SK-N-SH (cell line): ENCODE data around the gene TMED8. TPM values are rescaled to one million over a fixed set of nuclear protein-coding genes. Genes with fewer than 3 reads are reported as not detected.

Experiments used
- CTCF ChIA-PET: fragments of 300-600, 350-600 bp; formaldehyde crosslinking; extraction: SDS; loops from one replicate; lab custom pipeline; 2021; lab: Yijun Ruan, JAX
- POLR2A ChIA-PET: fragments of 350-600 bp; sonication (Branson Sonifier 250); formaldehyde crosslinking; extraction: SDS; loops from one replicate; lab custom pipeline; 2020; ENCODE audit warnings: antibody characterized with exemption, inconsistent platforms; lab: Yijun Ruan, JAX
- DNase-seq: peaks from one replicate; pipeline ENCODE4 v3.0.0; 2012
- H2AFZ ChIP-seq: fragments of 200-600 bp; sonication (generic); 2 replicates; pipeline ENCODE4 v1.8.1; 2016; ENCODE audit warnings: antibody characterized with exemption, mild to moderate bottlenecking, low read depth
- H3F3A ChIP-seq: fragments of 200-600 bp; sonication (generic); replicated peaks from 2 replicates; pipeline ENCODE3; 2016; ENCODE audit warnings: antibody characterized with exemption, mild to moderate bottlenecking; ENCODE audit not compliant: insufficient read depth
- H3K27ac ChIP-seq, 2 experiments: fragments of 200-500 bp in 1 of 2; fragments of 200-600 bp in 1 of 2; sonication (Bioruptor generic) in 1 of 2; sonication (generic), shearing (Covaris generic) in 1 of 2; 2 replicates each; pipeline versions ENCODE4 v1.5.1 to v1.6.1; 2014 to 2016; ENCODE audit warnings: low read depth in 2 of 2, inconsistent platforms in 1 of 2, low read length in 1 of 2, mild to moderate bottlenecking in 1 of 2, mixed read lengths in 1 of 2
- H3K27me3 ChIP-seq: fragments of 200-600 bp; sonication (generic), shearing (Covaris generic); 2 replicates; pipeline ENCODE4 v1.6.1; 2016; ENCODE audit warnings: mixed run types; ENCODE audit not compliant: insufficient read depth
- H3K36me3 ChIP-seq, 2 experiments: fragments of 200-500 bp in 1 of 2; fragments of 200-600 bp in 1 of 2; sonication (Bioruptor generic) in 1 of 2; sonication (generic) in 1 of 2; replicated peaks in 1 of 2; 2 replicates each; pipeline versions ENCODE3 to v1.5.1; 2014 to 2016; ENCODE audit warnings: low read length in 1 of 2, mild to moderate bottlenecking in 1 of 2; ENCODE audit not compliant: insufficient read depth in 2 of 2, control insufficient read depth in 1 of 2
- H3K4me1 ChIP-seq, 2 experiments: fragments of 200-500 bp in 1 of 2; fragments of 200-600 bp in 1 of 2; sonication (Bioruptor generic) in 1 of 2; sonication (generic), shearing (Covaris generic) in 1 of 2; 2 replicates each; pipeline versions ENCODE4 v1.5.1 to v1.6.1; 2014 to 2016; ENCODE audit warnings: low read depth in 1 of 2, low read length in 1 of 2, mixed run types in 1 of 2; ENCODE audit not compliant: insufficient read depth in 2 of 2, control insufficient read depth in 1 of 2
- H3K4me2 ChIP-seq: fragments of 200-600 bp; sonication (generic), shearing (Covaris generic); 2 replicates; pipeline ENCODE4 v1.6.1; 2017; ENCODE audit warnings: mixed run types
- H3K4me3 ChIP-seq, 2 experiments: fragments of 200-500 bp in 1 of 2; fragments of 200-600 bp in 1 of 2; sonication (Bioruptor generic) in 1 of 2; sonication (generic), shearing (Covaris generic) in 1 of 2; 2 replicates each; pipeline versions ENCODE4 v1.5.1 to v1.8.1; 2014 to 2016; ENCODE audit warnings: low read depth in 2 of 2, inconsistent platforms in 1 of 2, low read length in 1 of 2, mild to moderate bottlenecking in 1 of 2, mixed read lengths in 1 of 2, moderate library complexity in 1 of 2
- H3K79me2 ChIP-seq: fragments of 200-600 bp; sonication (generic); 2 replicates; pipeline ENCODE4 v1.8.1; 2017; ENCODE audit warnings: mild to moderate bottlenecking; ENCODE audit not compliant: insufficient read depth
- H3K9ac ChIP-seq: fragments of 200-600 bp; sonication (generic); 2 replicates; pipeline ENCODE4 v1.6.1; 2017; ENCODE audit warnings: mixed run types
- H3K9me2 ChIP-seq: fragments of 200-600 bp; sonication (generic); 2 replicates; pipeline ENCODE4 v1.6.1; 2017; ENCODE audit warnings: mixed run types
- H3K9me3 ChIP-seq: fragments of 200-600 bp; sonication (generic); 2 replicates; pipeline ENCODE4 v1.6.1; 2017; ENCODE audit warnings: mixed run types, mild to moderate bottlenecking, moderate library complexity
- H4K20me1 ChIP-seq: fragments of 200-600 bp; sonication (generic); 2 replicates; pipeline ENCODE4 v1.6.1; 2017; ENCODE audit warnings: mild to moderate bottlenecking, mixed run types; ENCODE audit not compliant: insufficient read depth
- CHD2 ChIP-seq: fragments of 150-350 bp; IDR thresholded peaks from 2 replicates; pipeline ENCODE4 v1.6.1; 2018; ENCODE audit warnings: low read length; ENCODE audit not compliant: partially characterized antibody
- ELF1 ChIP-seq: IDR thresholded peaks from 2 replicates; pipeline ENCODE4 v1.4.0; 2012
- FOXJ3 ChIP-seq: sonication (generic); formaldehyde crosslinking; IDR thresholded peaks from 2 replicates; pipeline ENCODE4 v1.5.1; 2020; ENCODE audit warnings: mild to moderate bottlenecking, missing genetic modification reagents
- FOXM1 ChIP-seq: IDR thresholded peaks from 2 replicates; pipeline ENCODE4 v1.4.0; 2012; ENCODE audit warnings: low read depth, mild to moderate bottlenecking
- GABPA ChIP-seq: IDR thresholded peaks from 2 replicates; pipeline ENCODE4 v1.4.0; 2012; ENCODE audit warnings: low read depth, mild to moderate bottlenecking
- NFIC ChIP-seq: IDR thresholded peaks from 2 replicates; pipeline ENCODE4 v1.4.0; 2012; ENCODE audit warnings: borderline replicate concordance
- RCOR1 ChIP-seq: fragments of 150-350 bp; IDR thresholded peaks from 2 replicates; pipeline ENCODE4 v1.6.1; 2017; ENCODE audit warnings: antibody characterized with exemption, low read length
- RXRA ChIP-seq: IDR thresholded peaks from 2 replicates; pipeline ENCODE4 v1.4.0; 2012; ENCODE audit warnings: low read depth, mild to moderate bottlenecking, borderline replicate concordance
- SMC3 ChIP-seq: IDR thresholded peaks from 2 replicates; pipeline ENCODE4 v1.6.1; 2012; ENCODE audit warnings: low read depth, low read length, improper control_type of control experiment
- TAF1 ChIP-seq: IDR thresholded peaks from 2 replicates; pipeline ENCODE4 v1.6.1; 2012; ENCODE audit warnings: low read depth, mild to moderate bottlenecking, low read length, moderate library complexity, borderline replicate concordance
- TCF12 ChIP-seq: IDR thresholded peaks from 2 replicates; pipeline ENCODE4 v1.4.0; 2012
- TEAD4 ChIP-seq: IDR thresholded peaks from 2 replicates; pipeline ENCODE4 v1.4.0; 2012; ENCODE audit warnings: mild to moderate bottlenecking, borderline replicate concordance; ENCODE audit not compliant: insufficient read depth
- YY1 ChIP-seq: IDR thresholded peaks from 2 replicates; pipeline ENCODE4 v1.4.0; 2012; ENCODE audit warnings: low read depth, mild to moderate bottlenecking
- WGBS: methylation state at CpG from one replicate; pipeline ENCODE4 v1.1.6; 2017; ENCODE audit warnings: low lambda C conversion rate; 5-methylcytosine and 5-hydroxymethylcytosine counted together
- polyA plus RNA-seq, 3 experiments: library from polyadenylated mRNA; depleted of rRNA; stranded (reverse); fragments of >200 nt; gene quantifications; 2 replicates each; pipeline ENCODE4 v1.2.3, GENCODE V29; 2012
- TF ChIP-seq, protein P1 (sequence below): fragments of 150-350 bp; IDR thresholded peaks from 2 replicates; pipeline ENCODE4 v1.6.1; 2016; ENCODE audit warnings: mild to moderate bottlenecking, low read depth, low read length
- TF ChIP-seq, protein P2 (sequence below): fragments of 150-350 bp; IDR thresholded peaks from 2 replicates; pipeline ENCODE4 v1.6.1; 2017; ENCODE audit warnings: antibody characterized with exemption, low read length, low read depth, borderline replicate concordance
- TF ChIP-seq, protein P3 (sequence below): IDR thresholded peaks from 2 replicates; pipeline ENCODE4; 2012
- TF ChIP-seq, protein P4 (sequence below): IDR thresholded peaks from 2 replicates; pipeline ENCODE4 v1.4.0; 2012; ENCODE audit warnings: low read depth, borderline replicate concordance
- TF ChIP-seq, protein P5 (sequence below): IDR thresholded peaks from 2 replicates; pipeline ENCODE4 v1.4.0; 2012; ENCODE audit warnings: low read depth
- TF ChIP-seq, protein P6 (sequence below): IDR thresholded peaks from 2 replicates; pipeline ENCODE4 v1.4.0; 2012; ENCODE audit warnings: low read depth, borderline replicate concordance

TMED8 gene
- polyA plus RNA-seq, 1 of the 3 experiments (the other 2 are of a cell fraction) = 2.3 TPM

DNA sequence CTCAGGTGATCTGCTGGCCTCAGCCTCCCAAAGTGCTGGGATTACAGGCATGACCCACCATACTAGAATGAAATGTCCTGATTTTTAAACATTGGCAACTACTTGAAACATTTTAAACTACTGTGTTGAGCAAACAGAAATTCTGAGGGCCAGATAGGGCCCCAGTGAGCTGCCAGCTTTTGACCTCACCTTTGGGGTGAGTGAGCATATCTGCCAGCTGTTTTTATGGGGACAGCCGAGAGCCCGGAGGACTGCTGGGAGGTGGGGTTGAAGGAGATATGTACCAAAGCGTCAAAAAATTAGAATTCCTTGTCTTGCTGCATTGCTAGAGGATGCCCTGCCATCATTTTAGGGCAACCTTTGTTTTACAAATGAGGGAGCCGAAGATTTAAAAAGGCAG, 53.3 kb downstream of the TMED8 start:
- H3K9me3 ChIP-seq = no peaks in the 10 kb centered on the region
- H3K4me2 ChIP-seq = no peak overlapping the region
- H3K4me3 ChIP-seq = no peak overlapping the region
- CTCF ChIA-PET = interaction anchor here (1.1 to 1.6 kb wide), 2 partner anchors 15 to 172 kb away, joined by 3 to 5 read pairs; no protein-coding TSS in a partner anchor
- H4K20me1 ChIP-seq = no peaks in the 10 kb centered on the region
- no peak for TF ChIP-seq NFIC
- TF ChIP-seq, protein P1, sequence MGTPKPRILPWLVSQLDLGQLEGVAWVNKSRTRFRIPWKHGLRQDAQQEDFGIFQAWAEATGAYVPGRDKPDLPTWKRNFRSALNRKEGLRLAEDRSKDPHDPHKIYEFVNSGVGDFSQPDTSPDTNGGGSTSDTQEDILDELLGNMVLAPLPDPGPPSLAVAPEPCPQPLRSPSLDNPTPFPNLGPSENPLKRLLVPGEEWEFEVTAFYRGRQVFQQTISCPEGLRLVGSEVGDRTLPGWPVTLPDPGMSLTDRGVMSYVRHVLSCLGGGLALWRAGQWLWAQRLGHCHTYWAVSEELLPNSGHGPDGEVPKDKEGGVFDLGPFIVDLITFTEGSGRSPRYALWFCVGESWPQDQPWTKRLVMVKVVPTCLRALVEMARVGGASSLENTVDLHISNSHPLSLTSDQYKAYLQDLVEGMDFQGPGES = no peak
- H3K27me3 ChIP-seq = no peaks in the 10 kb centered on the region
- H3K27ac ChIP-seq = no peak overlapping the region
- H3K9me2 ChIP-seq = no peaks in the 10 kb centered on the region
- no peak for DNase-seq
- peaks cover 3% of the 10 kb centered on the region for H3F3A ChIP-seq
- peaks cover 19% of the 10 kb centered on the region for H3K79me2 ChIP-seq
- peaks cover 0 to 17% of the 10 kb centered on the region in 2 experiments; a peak in 2 of 4 replicates for H3K4me1 ChIP-seq
- H2AFZ ChIP-seq = no peak overlapping the region
- 95% methylated on average over 4 of the region's 4 CpGs for WGBS
- no peak overlapping the region for H3K9ac ChIP-seq
- H3K36me3 ChIP-seq = no peaks in the 10 kb centered on the region
- POLR2A ChIA-PET = no interaction called here

DNA sequence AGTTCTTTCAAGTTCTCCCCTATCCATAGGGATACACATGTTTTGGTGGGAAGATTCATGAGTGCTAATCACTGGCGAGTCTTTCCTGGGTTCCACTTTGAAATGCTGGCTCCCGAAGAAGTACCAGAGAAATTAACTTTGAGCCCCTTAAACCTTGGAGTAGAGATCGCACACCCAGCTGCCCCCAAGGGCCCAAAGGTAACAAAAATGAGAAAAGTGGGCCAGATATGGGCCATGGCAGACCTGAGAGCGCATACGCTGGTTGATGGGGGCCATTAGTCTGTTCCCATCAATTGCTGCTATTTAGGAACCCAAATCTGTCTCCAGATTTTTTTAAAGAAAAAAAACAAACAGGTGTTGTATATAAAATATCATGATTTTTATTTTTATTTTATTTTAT, 53.9 kb downstream of the TMED8 start:
- H4K20me1 ChIP-seq = no peaks in the 10 kb centered on the region
- no peaks in the 10 kb centered on the region for H3K27me3 ChIP-seq
- ChIA-PET CTCF (interaction anchor here (0.6 to 1.1 kb wide), 2 partner anchors 14 to 1256 kb away, joined by 3 read pairs; no protein-coding TSS in a partner anchor), POLR2A (no interaction called here)
- no peak overlapping the region for H2AFZ ChIP-seq
- no peak overlapping the region for H3K9ac ChIP-seq
- peaks cover 3% of the 10 kb centered on the region for H3F3A ChIP-seq
- no peaks in the 10 kb centered on the region for H3K9me3 ChIP-seq
- peaks cover 0 to 17% of the 10 kb centered on the region in 2 experiments; a peak in 2 of 4 replicates for H3K4me1 ChIP-seq
- no peak for TF ChIP-seq FOXM1
- TF ChIP-seq, protein P2, sequence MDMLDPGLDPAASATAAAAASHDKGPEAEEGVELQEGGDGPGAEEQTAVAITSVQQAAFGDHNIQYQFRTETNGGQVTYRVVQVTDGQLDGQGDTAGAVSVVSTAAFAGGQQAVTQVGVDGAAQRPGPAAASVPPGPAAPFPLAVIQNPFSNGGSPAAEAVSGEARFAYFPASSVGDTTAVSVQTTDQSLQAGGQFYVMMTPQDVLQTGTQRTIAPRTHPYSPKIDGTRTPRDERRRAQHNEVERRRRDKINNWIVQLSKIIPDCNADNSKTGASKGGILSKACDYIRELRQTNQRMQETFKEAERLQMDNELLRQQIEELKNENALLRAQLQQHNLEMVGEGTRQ = no peak
- TF ChIP-seq TCF12 = no peak
- TF ChIP-seq, protein P3, sequence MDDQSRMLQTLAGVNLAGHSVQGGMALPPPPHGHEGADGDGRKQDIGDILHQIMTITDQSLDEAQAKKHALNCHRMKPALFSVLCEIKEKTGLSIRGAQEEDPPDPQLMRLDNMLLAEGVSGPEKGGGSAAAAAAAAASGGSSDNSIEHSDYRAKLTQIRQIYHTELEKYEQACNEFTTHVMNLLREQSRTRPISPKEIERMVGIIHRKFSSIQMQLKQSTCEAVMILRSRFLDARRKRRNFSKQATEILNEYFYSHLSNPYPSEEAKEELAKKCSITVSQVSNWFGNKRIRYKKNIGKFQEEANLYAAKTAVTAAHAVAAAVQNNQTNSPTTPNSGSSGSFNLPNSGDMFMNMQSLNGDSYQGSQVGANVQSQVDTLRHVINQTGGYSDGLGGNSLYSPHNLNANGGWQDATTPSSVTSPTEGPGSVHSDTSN = no peak
- TF ChIP-seq YY1 = no peak
- TF ChIP-seq, protein P1 = no peak
- TF ChIP-seq, protein P4, sequence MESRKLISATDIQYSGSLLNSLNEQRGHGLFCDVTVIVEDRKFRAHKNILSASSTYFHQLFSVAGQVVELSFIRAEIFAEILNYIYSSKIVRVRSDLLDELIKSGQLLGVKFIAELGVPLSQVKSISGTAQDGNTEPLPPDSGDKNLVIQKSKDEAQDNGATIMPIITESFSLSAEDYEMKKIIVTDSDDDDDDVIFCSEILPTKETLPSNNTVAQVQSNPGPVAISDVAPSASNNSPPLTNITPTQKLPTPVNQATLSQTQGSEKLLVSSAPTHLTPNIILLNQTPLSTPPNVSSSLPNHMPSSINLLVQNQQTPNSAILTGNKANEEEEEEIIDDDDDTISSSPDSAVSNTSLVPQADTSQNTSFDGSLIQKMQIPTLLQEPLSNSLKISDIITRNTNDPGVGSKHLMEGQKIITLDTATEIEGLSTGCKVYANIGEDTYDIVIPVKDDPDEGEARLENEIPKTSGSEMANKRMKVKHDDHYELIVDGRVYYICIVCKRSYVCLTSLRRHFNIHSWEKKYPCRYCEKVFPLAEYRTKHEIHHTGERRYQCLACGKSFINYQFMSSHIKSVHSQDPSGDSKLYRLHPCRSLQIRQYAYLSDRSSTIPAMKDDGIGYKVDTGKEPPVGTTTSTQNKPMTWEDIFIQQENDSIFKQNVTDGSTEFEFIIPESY = no peak
- TF ChIP-seq, protein P5, sequence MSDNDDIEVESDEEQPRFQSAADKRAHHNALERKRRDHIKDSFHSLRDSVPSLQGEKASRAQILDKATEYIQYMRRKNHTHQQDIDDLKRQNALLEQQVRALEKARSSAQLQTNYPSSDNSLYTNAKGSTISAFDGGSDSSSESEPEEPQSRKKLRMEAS = no peak
- TF ChIP-seq TAF1 = no peak
- TF ChIP-seq GABPA = no peak
- no peak for TF ChIP-seq RXRA
- no peak for TF ChIP-seq CHD2
- no peak for TF ChIP-seq NFIC
- no peak for TF ChIP-seq FOXJ3 (CRISPR knock-in tag)
- no peak for TF ChIP-seq TEAD4
- TF ChIP-seq, protein P6, sequence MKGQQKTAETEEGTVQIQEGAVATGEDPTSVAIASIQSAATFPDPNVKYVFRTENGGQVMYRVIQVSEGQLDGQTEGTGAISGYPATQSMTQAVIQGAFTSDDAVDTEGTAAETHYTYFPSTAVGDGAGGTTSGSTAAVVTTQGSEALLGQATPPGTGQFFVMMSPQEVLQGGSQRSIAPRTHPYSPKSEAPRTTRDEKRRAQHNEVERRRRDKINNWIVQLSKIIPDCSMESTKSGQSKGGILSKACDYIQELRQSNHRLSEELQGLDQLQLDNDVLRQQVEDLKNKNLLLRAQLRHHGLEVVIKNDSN = no peak
- no peak for TF ChIP-seq SMC3
- TF ChIP-seq RCOR1 = no peak
- TF ChIP-seq ELF1 = no peak
- no peak overlapping the region for H3K4me2 ChIP-seq
- WGBS = 94% methylated on average over 5 of the region's 5 CpGs
- peaks cover 25% of the 10 kb centered on the region for H3K79me2 ChIP-seq
- no peak for DNase-seq
- no peak overlapping the region for H3K4me3 ChIP-seq
- no peaks in the 10 kb centered on the region for H3K36me3 ChIP-seq
- H3K9me2 ChIP-seq = no peaks in the 10 kb centered on the region
- H3K27ac ChIP-seq = no peak overlapping the region
